ENCODE measurements around the gene PKNOX2. TPM values are rescaled to one million over a fixed set of nuclear protein-coding genes. Genes with fewer than 3 reads are reported as not detected.

The PKNOX2 gene
- total and polyA plus RNA-seq, 2 of the 4 experiments (the other 2 are of a cell fraction): 0.72 to 2.3 TPM

DNA sequence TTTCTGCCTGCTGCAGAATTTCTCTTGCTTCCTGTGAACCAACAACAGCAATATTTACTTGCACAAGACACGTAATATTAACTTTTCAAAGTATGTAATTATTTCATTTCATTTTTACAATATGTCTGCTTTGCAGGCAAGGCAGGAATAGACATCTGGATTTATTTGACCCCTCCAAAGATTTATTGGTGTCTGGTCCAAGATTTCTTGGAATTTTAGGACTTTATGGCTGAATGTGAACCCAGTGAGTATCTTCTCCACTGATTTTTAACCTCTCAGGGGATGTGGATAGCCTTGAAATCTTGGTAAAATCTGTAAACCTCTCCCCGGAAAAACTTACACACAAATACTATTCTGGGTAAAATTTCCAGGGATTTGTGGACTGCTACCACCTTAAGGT is 61.5 kb downstream of the PKNOX2 start:
- no peak overlapping the region for H2BK120ac ChIP-seq (ENCODE audit: low read depth, low read length)
- H3K4ac ChIP-seq (ENCODE audit: low read depth, low read length): no peak overlapping the region
- DNase-seq (no peak), ATAC-seq (ENCODE audit: low read depth) (no peak)
- H3K9me1 ChIP-seq (ENCODE audit: insufficient read depth, low read length): peaks cover 4% of the 10 kb centered on the region
- H2AK5ac ChIP-seq (ENCODE audit: low read depth, low read length): no peak overlapping the region
- no peaks in the 10 kb centered on the region for H3K36me3 ChIP-seq (ENCODE audit: control insufficient read depth, insufficient read depth, low read length)
- H2BK15ac ChIP-seq (ENCODE audit: low read depth, low read length): no peak overlapping the region
- BruUV-seq (replicated peaks): no TSS peak
- no peak overlapping the region for H4K8ac ChIP-seq (ENCODE audit: low read depth in 2 of 2, low read length in 2 of 2)
- no peak overlapping the region for H2BK5ac ChIP-seq (ENCODE audit: low read depth, low read length, poor library complexity, severe bottlenecking)
- H4K91ac ChIP-seq (ENCODE audit: insufficient read depth, low read depth, low read length): no peak overlapping the region
- H2AFZ ChIP-seq (replicated peaks; ENCODE audit: low read length, poor library complexity): no peak overlapping the region
- POLR2A ChIA-PET (ENCODE audit: unreplicated experiment): no interaction called here
- intact Hi-C loops (cut with micrococcal nuclease): no loop called here
- no peak overlapping the region for H3K14ac ChIP-seq (replicated peaks; ENCODE audit: low read depth, low read length)
- H2AK9ac ChIP-seq (replicated peaks; ENCODE audit: low read depth, low read length, poor library complexity): no peak overlapping the region
- no peak overlapping the region for H3K4me3 ChIP-seq (ENCODE audit: insufficient read depth, low read depth, low read length)
- H3K9me3 ChIP-seq (ENCODE audit: control insufficient read depth, insufficient read depth, low read length): no peaks in the 10 kb centered on the region
- no peak overlapping the region for H2BK20ac ChIP-seq (ENCODE audit: low read depth, low read length)
- peaks cover 2% of the 10 kb centered on the region; the same call in 1 of the 2 replicates for H3K27me3 ChIP-seq (ENCODE audit: control insufficient read depth, insufficient read depth, low read length)
- H3K23ac ChIP-seq (ENCODE audit: low read depth, low read length): no peak overlapping the region
- no peak overlapping the region for H3K27ac ChIP-seq (ENCODE audit: insufficient read depth, low read length)
- no peak overlapping the region for H3K18ac ChIP-seq (ENCODE audit: low read depth, low read length)
- no CpG with 5 or more reads among the region's 2 CpGs for WGBS, 2 experiments (ENCODE audit: extremely low coverage in 2 of 2, insufficient read length in 1 of 2)
- H3K79me1 ChIP-seq (ENCODE audit: low read depth in 1 of 2, low read length in 2 of 2): no peaks in the 10 kb centered on the region
- H4K20me1 ChIP-seq (ENCODE audit: insufficient read depth, low read length): no peaks in the 10 kb centered on the region; the same call in 1 of the 2 replicates
- H3K4me2 ChIP-seq (ENCODE audit: low read depth, low read length): no peak overlapping the region
- H3K9ac ChIP-seq (ENCODE audit: low read depth, low read length): no peak overlapping the region
- TF ChIP-seq MAZ (IDR thresholded peaks at IDR 0.05; ENCODE audit: borderline replicate concordance, low read depth, low read length): no peak
- TF ChIP-seq FOS (IDR thresholded peaks at IDR 0.05; ENCODE audit: low read depth, low read length): no peak
- TF ChIP-seq MAFK (IDR thresholded peaks at IDR 0.05; ENCODE audit: low read depth, low read length): no peak
- no peak for TF ChIP-seq CEBPB (IDR thresholded peaks at IDR 0.05; ENCODE audit: low read depth, low read length)
- TF ChIP-seq RFX5 (IDR thresholded peaks at IDR 0.05; ENCODE audit: low read depth, low read length): no peak
- no peak for TF ChIP-seq BHLHE40 (IDR thresholded peaks at IDR 0.05; ENCODE audit: low read depth, low read length)
- no peak for TF ChIP-seq RCOR1 (IDR thresholded peaks at IDR 0.05; ENCODE audit: insufficient replicate concordance, low read length)
- TF ChIP-seq CHD1 (IDR thresholded peaks at IDR 0.05; ENCODE audit: low read depth, low read length): no peak
- TF ChIP-seq, protein P1, sequence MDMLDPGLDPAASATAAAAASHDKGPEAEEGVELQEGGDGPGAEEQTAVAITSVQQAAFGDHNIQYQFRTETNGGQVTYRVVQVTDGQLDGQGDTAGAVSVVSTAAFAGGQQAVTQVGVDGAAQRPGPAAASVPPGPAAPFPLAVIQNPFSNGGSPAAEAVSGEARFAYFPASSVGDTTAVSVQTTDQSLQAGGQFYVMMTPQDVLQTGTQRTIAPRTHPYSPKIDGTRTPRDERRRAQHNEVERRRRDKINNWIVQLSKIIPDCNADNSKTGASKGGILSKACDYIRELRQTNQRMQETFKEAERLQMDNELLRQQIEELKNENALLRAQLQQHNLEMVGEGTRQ (IDR thresholded peaks at IDR 0.05; ENCODE audit: low read depth, low read length): no peak
- TF ChIP-seq, protein P2, sequence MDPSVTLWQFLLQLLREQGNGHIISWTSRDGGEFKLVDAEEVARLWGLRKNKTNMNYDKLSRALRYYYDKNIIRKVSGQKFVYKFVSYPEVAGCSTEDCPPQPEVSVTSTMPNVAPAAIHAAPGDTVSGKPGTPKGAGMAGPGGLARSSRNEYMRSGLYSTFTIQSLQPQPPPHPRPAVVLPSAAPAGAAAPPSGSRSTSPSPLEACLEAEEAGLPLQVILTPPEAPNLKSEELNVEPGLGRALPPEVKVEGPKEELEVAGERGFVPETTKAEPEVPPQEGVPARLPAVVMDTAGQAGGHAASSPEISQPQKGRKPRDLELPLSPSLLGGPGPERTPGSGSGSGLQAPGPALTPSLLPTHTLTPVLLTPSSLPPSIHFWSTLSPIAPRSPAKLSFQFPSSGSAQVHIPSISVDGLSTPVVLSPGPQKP (IDR thresholded peaks at IDR 0.05; ENCODE audit: borderline replicate concordance, low read depth, low read length): no peak
- TF ChIP-seq POLR2A (IDR thresholded peaks at IDR 0.05; ENCODE audit: low read depth, low read length): no peak
- TF ChIP-seq, protein P3, sequence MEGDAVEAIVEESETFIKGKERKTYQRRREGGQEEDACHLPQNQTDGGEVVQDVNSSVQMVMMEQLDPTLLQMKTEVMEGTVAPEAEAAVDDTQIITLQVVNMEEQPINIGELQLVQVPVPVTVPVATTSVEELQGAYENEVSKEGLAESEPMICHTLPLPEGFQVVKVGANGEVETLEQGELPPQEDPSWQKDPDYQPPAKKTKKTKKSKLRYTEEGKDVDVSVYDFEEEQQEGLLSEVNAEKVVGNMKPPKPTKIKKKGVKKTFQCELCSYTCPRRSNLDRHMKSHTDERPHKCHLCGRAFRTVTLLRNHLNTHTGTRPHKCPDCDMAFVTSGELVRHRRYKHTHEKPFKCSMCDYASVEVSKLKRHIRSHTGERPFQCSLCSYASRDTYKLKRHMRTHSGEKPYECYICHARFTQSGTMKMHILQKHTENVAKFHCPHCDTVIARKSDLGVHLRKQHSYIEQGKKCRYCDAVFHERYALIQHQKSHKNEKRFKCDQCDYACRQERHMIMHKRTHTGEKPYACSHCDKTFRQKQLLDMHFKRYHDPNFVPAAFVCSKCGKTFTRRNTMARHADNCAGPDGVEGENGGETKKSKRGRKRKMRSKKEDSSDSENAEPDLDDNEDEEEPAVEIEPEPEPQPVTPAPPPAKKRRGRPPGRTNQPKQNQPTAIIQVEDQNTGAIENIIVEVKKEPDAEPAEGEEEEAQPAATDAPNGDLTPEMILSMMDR (conservative IDR thresholded peaks at IDR 0.05; ENCODE audit: low read depth, low read length): no peak
- no peak for TF ChIP-seq MXI1 (IDR thresholded peaks at IDR 0.05; ENCODE audit: borderline replicate concordance, low read depth, low read length)
- no peak for TF ChIP-seq SMC3 (IDR thresholded peaks at IDR 0.05; ENCODE audit: low read depth, low read length)
- TF ChIP-seq RAD21 (IDR thresholded peaks at IDR 0.05; ENCODE audit: low read length): no peak
- TF ChIP-seq NFE2L2 (IDR thresholded peaks at IDR 0.05; ENCODE audit: low read depth, low read length): no peak
- H3K56ac ChIP-seq (ENCODE audit: extremely low read depth, insufficient read depth, low read length): no peak overlapping the region
- dilution Hi-C loops (cut with HindIII; ENCODE audit: low sequenced_read_pairs, unreplicated experiment): no loop called here
- H4K5ac ChIP-seq (ENCODE audit: low read depth, low read length): no peak overlapping the region
- no peaks in the 10 kb centered on the region for H3K4me1 ChIP-seq (ENCODE audit: control insufficient read depth, insufficient read depth, low read length)
- CTCF ChIA-PET: no interaction called here
- in situ Hi-C loops (cut with MboI; ENCODE audit: low sequenced_read_pairs): no loop called here

Measured in IMR-90 (cell line).